ENCODE results near the gene PBRM1.

GRCh38 chr3:52518723-52519444 lies 166.8 kb downstream of the PBRM1 start:
- TF ChIP-seq, protein P1, sequence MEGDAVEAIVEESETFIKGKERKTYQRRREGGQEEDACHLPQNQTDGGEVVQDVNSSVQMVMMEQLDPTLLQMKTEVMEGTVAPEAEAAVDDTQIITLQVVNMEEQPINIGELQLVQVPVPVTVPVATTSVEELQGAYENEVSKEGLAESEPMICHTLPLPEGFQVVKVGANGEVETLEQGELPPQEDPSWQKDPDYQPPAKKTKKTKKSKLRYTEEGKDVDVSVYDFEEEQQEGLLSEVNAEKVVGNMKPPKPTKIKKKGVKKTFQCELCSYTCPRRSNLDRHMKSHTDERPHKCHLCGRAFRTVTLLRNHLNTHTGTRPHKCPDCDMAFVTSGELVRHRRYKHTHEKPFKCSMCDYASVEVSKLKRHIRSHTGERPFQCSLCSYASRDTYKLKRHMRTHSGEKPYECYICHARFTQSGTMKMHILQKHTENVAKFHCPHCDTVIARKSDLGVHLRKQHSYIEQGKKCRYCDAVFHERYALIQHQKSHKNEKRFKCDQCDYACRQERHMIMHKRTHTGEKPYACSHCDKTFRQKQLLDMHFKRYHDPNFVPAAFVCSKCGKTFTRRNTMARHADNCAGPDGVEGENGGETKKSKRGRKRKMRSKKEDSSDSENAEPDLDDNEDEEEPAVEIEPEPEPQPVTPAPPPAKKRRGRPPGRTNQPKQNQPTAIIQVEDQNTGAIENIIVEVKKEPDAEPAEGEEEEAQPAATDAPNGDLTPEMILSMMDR (IDR thresholded peaks at IDR 0.05): no peak
- no peak for TF ChIP-seq POLR2A (IDR thresholded peaks at IDR 0.05)
